Measurements from ENCODE around the gene TFF3.

Gene TFF3

GRCh38 chr21:42264245-42265195 is 50.7 kb downstream of the TFF3 start:
- no peak for DNase-seq

- DNase-seq = no peak
Observed at GRCh38 chr21:42263591-42264131, 51.5 kb downstream of the TFF3 start.

- no peak for DNase-seq
Observed at GRCh38 chr21:42262831-42263231, 52.4 kb downstream of the TFF3 start.

DNA sequence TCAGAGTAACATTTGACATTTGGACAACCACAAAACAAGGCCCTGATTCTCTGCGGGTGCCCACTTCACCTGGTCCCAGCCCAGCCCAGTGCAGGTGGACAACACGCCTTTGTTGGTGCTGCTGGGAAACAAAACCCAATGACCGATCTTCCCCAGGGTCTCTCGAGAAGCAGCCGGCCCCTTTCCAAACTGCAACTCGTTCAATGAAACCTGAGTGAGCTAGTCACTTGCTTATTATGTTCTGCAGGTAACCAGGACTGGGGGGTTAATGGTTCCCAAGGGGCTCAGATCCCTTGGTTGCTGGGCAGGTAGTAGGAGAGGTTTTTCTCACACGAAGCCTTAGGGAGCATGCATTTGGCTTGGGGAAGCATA is 53.4 kb downstream of the TFF3 start:
- no peak for DNase-seq
